Mesenteric fat pad (tissue), 1 donor: ENCODE measurements around the gene SLC19A1. TPM values are rescaled to one million over a fixed set of nuclear protein-coding genes. Genes with fewer than 3 reads are reported as not detected.
A peak's percentile ranks its signal among the peaks of the same experiment; 100 is the strongest.

Experiments
- DNase-seq: peaks from one replicate; pipeline ENCODE4 v3.0.0-alpha.2; 2020; ENCODE audit warnings: low spot score
- total RNA-seq: library from RNA; stranded (reverse); fragmentation: NEBNext Ultra II Directional; extraction: Animal tissue kit (Norgen Biotek cat#: 25700); gene quantifications from one replicate; pipeline ENCODE4 v1.2.1, GENCODE V29; 2021
- donor health status: DM: yes; HTN: yes; CAD: no.

Gene SLC19A1
- total RNA-seq, 1 donor from 2014 or later, result 21.7 TPM

DNA sequence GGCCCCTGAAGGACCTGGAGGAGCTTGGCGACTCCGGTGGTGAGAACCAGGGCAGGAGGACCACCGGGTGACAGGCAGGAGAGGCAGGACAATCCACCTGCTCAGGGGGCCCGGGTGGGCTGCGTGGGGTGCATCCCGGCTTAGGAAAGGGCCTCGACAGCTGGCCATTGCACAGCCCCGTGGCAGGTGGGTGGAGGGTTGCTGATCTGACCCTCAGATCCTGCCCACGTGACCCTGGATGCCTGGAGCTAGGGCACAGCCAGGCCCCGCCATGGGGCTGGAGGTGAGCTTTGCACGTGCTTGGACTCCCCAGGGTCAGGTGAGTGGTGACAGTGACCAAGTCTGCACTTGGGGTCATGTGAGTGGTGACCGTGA, 35.5 kb upstream of the SLC19A1 start:
- DNase-seq, result peak; percentile 83

DNA sequence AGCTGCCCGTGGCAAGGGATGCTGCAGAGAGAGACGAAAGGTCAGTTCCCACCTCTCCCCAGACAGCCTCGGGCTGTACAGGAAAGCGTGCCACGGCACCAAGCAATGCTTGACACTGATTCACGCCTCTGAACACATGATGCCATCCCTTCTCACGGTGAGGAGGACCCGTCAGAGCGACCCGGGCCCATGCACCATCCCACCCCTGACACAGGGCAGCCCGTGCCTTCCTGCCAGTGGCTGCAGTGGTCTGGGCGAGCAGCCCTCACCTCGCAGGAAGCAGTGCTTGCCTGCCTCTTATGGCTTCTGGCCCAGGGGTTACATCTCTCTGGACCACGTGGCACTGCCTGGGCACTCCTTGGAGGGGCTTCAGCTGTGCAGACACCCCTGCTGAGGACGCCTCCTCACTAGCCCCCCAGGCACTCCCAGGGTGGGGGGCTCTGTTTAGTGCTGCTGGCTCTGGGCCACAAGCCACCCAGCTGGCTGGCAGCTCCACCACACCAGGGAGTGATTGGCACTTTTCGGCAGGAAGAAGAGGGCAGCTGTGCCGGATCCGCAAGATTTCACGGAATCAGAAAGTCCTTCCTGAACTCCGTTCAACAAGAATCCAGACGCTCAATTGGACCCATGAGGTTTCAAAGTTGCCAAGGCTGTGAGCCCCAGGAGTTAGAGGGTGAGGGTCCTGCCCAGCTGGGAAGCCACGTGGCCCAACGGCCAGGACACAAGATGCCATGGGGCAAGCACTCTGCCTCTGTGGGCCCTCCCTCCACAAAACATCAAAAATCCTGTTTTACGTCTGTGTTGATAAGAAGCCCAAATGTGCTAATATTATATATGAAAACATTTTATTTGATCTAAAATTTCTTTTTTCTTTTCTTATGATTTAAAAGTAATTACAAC, 34.8 kb upstream of the SLC19A1 start:
- peak; percentile 71 for DNase-seq

DNA sequence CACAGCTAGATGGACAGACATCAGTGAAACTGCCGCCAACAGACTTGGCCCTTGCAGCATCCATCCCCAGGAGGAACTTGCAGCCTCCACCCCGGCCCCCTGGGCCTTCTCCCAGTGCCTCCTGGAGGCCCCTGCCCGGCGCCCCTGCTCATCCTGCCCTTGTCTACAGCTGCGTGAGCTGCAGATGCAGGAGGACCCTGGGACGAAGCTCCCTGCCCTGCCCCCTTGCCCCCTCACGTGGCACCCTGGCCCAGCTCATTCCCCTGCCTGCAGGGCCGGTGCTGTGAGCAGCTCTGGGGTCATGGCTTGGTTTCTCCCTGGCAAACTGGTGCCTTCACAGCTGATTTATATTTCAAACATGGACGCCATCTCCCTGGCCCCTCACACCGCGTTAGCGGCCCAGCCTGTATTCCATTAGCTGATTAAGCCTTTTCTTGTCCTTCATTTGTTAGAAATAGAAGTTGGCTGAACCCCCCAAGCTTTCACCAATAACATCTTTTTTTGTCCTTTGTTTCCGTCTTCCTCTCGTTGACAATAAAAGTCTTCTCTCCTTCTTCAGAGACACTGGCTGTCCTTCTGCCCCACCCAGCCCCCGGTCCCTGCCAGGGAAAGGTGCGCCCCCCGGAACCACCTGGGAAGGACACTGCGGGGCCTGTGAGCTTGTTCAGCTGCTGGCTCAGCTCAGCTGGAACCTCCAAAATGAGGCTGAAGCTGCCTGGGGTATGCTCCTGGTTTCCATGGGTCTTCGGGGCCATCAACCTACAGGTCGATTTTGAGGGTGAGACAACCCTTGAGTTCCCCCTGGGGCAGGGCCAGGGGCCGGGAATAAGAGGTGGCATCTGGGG, 34.0 kb upstream of the SLC19A1 start:
- peak; percentile 69 for DNase-seq

DNA sequence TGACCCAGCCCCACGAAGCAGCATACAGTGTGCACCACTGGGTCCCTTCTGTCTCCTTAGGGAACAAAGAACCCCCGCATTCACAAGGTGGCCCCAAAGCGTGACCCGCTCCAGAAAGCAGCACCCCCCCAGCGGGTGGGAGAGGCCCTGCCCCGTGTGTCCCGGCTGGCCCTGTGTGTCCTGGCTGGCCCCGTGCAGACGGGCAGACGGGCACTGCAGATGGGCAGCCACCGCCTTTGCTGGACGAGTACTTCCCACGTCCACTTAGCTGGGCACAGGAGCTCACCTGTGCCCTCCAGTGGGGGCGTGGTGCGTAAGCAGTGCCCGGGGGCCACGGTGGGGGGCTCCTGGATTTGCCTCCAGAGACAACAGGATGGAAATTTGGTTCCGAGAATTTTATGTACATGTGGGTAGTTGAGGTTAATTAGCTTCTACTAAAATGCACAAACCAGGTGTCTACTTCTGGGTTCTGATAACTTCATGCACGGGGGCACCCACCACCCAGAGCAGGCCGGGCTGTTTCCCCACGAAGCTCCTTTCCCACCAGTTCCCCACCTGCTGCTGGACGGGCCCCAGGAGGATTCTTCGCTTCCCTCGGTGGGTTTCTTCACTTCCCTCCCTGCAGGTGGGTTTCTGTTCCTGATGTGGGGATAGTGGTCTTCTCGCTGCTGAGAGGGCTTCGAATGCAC, 33.2 kb upstream of the SLC19A1 start:
- DNase-seq, result peak; percentile 86

DNA sequence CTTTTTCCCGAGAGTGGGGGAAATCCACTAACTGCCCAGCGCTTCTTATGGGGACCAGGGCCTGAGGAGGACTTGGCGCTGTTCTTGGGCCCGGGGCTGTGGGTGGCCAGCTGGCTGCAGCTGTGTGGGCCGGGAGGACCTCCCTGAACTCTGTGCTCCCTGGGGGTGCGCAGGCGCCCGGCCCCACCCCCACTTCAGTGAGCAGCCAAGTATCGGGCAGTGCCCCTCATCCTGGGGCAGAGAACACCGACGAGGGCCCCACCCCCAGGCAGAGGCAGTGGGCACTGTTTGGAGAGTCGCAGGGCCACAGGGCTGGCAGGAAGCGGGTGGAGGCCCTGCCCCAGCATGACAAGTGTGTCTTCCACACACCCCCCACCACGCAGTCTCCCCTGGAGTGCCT, 32.5 kb upstream of the SLC19A1 start:
- DNase-seq, result peak; percentile 83

DNA sequence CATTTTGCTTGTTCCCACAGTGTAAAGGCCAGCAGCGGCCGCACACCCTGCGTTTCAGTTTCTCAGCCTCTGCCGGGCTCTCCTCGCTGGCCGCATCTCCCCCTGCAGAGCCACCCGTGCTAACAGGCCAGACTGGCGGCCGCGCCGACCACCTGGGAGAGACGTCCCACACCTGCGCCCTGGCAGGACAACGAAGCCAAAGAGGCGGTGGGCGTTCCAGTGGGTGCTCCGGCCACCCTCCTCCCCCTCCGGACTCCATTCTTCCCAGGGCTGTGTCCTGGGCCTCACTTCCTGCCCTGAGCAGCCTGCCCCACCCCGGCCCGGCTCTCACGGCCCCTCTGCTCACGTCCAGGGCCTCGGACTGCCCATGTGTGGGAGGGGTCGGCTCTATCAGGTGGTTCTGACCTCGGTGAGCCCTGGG, 31.9 kb upstream of the SLC19A1 start:
- peak; percentile 83 for DNase-seq

DNA sequence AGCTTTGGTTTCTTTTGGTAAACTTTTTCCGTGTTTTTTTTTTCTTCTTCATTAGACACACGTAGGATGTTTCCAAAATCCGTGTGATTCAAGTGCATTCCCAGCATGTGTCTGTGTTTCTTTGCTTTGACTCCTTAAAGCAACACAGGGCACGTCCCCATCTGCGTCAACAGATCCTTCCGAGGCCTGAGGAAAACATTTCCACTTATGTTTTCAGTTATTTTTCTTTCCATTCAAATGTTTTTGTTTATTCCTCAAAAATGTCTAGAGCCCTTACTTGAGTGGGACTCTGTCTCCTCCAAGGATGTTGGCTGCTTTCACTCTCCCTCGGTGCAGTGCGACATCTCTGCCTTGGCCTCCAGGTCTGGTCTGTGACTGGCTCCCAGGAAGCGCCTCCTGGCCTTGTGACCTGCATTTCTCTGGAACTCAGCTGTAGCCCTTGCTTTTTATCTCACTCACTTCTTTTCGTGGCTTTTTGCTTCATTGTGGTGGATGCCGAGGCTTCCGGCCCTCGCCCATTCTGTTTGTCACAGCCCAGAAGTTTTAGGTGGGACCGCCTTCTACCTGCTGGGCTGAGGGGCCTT, 31.3 kb upstream of the SLC19A1 start:
- DNase-seq, result no peak

DNA sequence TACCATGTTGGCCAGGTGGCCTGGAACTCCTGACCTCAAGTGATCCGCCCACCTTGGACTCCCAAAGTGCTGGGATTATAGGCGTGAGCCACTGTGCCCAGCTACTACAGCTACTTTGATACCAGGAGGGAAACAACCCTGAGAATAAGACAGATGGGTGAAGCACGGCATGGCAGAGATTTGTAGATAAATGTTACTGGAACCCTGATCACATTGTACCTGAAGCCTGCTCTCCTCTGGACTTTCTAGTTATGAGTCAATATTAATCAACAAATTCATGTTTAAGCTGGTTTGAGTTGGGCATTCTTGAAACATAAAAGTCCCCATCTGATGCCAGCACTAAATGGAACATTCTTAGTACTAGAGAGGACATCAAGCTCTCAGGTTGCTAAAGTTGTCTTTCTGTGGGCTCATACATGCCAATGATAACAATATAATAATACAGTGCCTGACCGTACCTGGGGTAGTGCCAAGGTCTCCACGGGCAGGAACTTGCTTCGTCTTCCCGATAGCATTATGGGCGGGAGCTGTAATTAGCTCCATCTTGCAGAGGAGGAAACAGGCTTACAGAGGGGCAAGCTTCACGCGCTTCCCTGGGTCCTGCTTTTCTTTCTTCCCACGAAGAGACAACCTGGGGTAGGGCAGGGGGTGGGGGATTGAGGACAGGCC, 30.7 kb upstream of the SLC19A1 start:
- peak; percentile 45 for DNase-seq

DNA sequence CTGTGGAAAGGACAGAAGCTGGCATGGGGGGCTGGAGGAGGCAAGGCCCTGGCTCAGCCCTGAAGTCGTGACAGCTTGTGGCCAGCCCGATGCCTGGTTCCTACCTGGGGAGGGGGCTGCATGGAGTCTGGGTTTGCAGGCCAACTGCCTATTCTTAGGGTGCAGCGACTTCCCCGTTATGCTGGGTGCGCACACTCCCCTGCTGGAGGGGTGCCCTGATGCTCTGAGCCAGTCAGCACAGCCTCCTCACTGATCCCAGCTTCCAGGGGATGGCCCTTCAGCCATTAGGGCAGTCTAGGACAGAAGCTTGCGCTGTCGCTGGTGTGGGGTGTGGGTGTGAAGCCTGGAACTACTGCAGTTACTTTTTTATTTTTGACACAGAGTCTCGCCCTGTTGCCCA, 30.0 kb upstream of the SLC19A1 start:
- DNase-seq, result peak; percentile 82

DNA sequence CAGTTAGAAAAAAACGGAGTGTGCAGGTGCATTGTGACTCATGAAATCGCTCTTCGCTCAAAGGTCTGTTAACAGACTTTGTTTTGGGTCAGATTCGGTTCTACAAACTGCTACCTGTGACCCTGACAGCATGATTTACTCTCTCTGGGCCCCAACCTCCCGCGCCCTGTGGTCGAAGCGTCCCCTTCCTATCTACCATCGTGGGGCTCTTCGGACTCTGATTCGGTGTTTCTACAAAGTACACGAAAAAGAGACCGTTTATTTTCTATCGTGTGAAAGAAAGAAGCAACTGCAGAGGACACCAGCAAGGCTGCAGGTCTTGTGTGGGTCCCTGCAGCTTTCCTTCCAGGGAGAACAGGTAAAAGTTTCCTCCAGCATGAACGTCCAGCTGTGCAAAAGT, 29.4 kb upstream of the SLC19A1 start:
- peak; percentile 51 for DNase-seq

DNA sequence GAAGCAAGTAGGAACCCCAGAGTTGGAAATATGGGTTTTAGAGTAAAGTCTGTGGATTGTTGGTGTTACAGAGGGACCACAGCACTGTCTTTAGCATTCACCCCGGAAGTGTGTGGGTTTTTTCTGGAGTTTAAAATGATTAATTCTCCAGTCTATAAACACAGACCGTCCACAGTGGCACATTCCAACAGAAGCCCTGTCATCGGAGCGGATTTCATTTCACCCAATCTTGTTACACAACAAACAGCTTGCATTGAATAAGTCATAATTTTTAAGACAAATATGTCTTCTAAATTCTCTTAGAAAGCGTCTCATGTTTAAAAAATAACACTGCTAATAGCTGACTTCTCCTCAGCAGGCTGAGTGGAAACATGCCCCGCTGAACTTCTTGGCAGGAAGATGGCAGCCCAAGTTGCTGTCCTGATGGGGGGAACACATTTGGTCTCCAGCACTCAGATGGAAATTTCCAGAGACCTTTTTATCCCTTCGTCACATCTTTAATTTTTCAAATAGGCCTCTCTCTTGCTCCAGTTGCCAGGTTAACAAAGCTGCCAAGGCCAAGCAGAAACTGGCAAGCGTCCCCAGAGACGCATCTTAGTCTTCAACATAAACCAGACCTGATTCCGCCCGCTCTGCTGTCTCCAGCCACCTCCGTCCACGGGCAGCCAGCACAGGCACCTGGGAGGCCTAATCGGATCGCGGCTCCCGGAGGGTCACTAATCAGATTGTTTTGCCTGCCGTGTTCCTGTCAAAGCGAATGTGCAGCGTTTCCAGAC, 28.8 kb upstream of the SLC19A1 start:
- peak; percentile 85 for DNase-seq

DNA sequence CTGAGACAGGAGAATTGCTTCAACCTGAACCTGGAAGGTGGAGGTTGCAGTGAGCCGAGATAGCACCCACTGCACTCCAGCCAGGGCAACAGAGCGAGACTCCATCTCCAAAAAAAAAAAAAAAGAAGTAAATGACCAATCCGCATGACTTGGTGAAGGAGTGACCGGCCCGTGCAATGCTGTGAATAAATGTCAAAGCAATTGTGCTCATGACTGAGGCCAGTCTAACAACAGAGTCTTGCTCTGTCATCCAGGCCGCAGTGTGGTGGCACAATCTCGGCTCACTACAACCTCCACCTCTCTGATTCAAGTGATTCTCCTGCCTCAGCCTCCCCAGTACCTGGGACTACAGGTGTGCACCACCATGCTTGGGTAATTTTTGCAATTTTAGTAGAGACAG, 27.8 kb upstream of the SLC19A1 start:
- DNase-seq, result peak; percentile 59

DNA sequence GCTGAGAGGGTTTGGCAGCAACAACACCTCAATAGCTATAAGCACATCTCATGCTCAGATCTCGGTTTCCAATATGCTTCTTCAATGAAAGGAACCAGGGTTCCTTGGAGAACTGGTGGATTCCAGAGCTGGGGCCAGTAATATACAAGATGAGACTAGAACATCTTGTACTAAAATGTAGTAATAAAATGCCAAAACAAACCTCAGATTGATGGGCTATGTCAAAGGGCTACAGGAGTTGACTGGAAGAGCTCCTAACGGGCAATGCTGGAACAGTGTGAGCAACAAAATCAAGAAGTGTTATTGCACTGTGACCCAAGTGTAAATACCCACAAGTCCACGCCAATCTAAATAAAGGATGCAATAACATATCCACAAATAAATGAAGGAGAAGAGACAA, 26.1 kb upstream of the SLC19A1 start:
- no peak for DNase-seq

DNA sequence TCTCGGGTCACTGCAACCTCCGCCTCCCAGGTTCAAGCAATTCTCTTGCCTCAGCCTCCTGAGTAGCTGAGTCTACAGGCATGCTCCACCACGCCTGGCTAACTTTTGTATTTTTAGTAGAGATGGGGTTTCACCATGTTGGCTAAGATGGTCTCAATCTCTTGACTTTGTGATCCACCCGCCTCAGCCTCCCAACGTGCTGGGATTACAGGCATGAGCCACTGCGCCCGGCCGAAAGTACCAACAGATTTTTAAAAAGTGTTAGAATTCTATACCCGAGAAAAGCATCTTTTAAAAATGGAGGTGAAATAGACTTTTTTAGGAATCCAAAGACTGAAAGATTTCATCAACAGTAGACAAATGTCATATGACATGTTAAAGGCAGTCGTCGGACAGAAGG, 21.9 kb upstream of the SLC19A1 start:
- DNase-seq, result peak; percentile 22

DNA sequence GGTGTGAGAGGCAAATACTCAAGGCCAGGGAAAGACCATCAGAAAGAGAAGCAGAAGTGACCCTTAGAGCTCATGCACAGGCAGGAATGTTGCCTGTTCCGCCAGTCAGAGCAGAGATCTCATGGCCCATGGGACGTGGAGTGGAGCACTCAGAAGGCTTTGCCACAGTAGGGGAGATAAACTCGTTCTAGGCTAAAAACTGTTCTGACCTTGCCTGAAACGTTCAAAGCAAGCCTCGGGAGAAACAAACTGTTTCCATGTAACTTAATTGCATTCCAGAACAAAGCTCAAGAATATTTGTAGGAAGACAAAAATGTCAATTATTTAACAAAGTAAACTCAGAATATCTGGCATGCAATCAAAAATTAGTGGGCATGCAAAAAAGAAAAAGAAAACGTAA, 20.7 kb upstream of the SLC19A1 start:
- DNase-seq, result no peak

DNA sequence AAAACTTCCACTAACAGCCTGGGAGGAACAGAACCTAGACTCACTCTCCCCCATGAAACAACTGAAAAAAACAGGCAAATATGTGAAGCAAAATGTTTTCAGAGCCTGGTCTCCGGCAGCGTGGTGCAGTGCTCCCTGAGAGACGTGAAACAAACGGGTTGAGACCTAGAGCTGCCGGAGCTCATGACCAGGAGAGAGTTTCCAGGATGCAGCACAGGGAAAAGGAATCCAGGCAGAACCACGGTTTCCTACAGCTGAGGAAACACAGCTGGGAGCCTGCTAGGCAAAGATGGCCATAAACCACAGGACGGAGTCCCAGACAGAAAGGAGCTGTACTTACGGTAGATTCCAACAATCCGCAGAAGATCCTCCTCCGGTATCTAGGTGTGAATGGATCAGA, 20.2 kb upstream of the SLC19A1 start:
- DNase-seq, result peak; percentile 59

DNA sequence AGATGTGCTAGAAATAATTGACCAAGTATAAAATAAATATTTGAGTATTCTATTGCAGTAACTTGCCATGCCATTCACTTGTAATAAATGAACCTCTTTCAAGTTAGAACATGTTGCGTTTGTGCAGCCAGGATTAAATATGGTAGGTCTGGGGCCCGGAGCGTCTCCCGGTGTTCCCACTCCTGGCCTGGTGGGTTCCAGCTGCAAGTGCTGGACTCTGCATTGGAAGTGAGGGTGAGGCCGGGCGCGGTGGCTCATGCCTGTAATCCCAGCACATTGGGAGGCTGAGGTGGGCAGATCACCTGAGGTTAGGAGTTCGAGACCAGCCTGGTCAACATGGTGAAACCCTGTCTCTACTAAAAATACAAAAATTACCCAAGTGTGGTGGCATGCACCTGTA, 19.0 kb upstream of the SLC19A1 start:
- peak; percentile 76 for DNase-seq

DNA sequence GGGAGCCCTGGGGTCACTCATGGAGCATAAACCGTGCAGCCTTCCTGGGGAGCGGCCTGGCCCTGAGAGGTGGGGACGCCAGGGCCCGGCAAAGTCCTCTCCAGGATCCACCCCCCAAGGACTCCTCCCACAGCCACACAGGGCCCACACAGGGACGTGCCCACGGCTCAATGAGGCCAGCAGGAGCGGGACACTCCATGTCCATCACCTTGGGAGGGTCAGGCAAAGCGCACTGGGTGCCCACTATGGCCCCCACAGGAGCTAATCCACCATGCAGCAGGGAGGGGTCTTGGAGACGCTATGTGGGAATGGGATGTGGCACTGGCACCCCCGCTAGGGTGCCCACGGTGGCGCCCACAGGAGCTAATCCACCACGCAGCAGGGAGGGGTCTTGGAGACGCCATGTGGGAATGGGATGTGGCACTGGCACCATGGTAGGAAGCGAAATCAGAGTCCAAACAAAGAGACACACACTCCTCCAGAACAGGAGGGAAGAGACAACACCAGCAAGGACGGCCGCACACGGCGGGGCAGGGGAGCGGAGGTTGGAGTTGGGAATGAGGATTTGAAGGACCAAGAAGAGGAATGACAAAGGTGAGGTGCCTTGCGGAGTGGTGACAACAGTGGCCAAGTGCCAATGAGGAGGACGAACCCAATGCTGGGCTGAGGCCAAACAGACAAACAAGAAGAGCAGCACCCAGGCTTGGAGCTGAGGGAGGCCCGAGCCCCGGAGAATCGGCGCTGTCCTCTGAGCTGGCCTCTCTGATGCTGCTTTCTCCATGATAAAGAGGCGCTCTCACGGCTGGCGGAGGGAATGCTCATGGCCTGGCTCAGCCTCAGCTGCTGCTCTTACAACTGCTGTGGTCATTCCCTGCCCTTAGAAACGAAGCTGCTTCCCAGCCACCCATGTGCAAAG, 18.1 kb upstream of the SLC19A1 start:
- DNase-seq, result peak; percentile 81
